CD14-positive monocyte (primary cell): ENCODE measurements around the gene OR52N2. TPM values are rescaled to one million over a fixed set of nuclear protein-coding genes. Genes with fewer than 3 reads are reported as not detected.

Experiments
- DNase-seq, 3 donors: peaks; one replicate each; pipeline ENCODE4 v3.0.0-alpha.2; 2011 to 2022
- H2AFZ ChIP-seq: 2 replicates; pipeline ENCODE4 v1.6.0; 2012; ENCODE audit warnings: mild to moderate bottlenecking, low read depth, low read length, inconsistent platforms; ENCODE audit not compliant: insufficient read depth, poor library complexity, severe bottlenecking
- H3K27ac ChIP-seq, 2 donors: 1 replicate in 1 of 2; 2 replicates in 1 of 2; pipeline ENCODE4 v1.5.1; 2012 to 2013; ENCODE audit warnings: low read length in 2 of 2, control low read depth in 1 of 2, inconsistent platforms in 1 of 2, low read depth in 1 of 2, mild to moderate bottlenecking in 1 of 2
- H3K27me3 ChIP-seq, 2 donors: one replicate each; pipeline versions ENCODE4 v1.6.0 to v1.6.1; 2011 to 2013; ENCODE audit warnings: low read length in 2 of 2; ENCODE audit not compliant: control insufficient read depth in 2 of 2, insufficient read depth in 2 of 2
- H3K36me3 ChIP-seq, 2 donors: replicated peaks in 1 of 2; 1 replicate in 1 of 2; 2 replicates in 1 of 2; pipeline versions ENCODE4 v1.5.1 to v1.6.1; 2012 to 2013; ENCODE audit warnings: low read length in 2 of 2, control low read depth in 1 of 2, inconsistent platforms in 1 of 2, mild to moderate bottlenecking in 1 of 2; ENCODE audit not compliant: insufficient read depth in 2 of 2, control insufficient read depth in 1 of 2
- H3K4me1 ChIP-seq, 2 donors: 1 replicate in 1 of 2; 2 replicates in 1 of 2; pipeline versions ENCODE4 v1.5.1 to v1.6.1; 2012 to 2013; ENCODE audit warnings: low read length in 2 of 2, control low read depth in 1 of 2, inconsistent platforms in 1 of 2, mild to moderate bottlenecking in 1 of 2, moderate library complexity in 1 of 2; ENCODE audit not compliant: insufficient read depth in 2 of 2, control insufficient read depth in 1 of 2
- H3K4me2 ChIP-seq: replicated peaks from 2 replicates; pipeline ENCODE3; 2012; ENCODE audit warnings: low read length, moderate library complexity, mild to moderate bottlenecking; ENCODE audit not compliant: poor library complexity, severe bottlenecking; ENCODE audit errors: extremely low read depth
- H3K4me3 ChIP-seq, 3 experiments: fragments of 200-600 bp in 1 of 3; sonication (generic) in 1 of 3; replicated peaks in 1 of 3; 1 replicate in 2 of 3; 2 replicates in 1 of 3; pipeline ENCODE4 v1.5.1; 2011 to 2013; ENCODE audit warnings: low read length in 3 of 3, mild to moderate bottlenecking in 3 of 3, control low read depth in 2 of 3, low read depth in 2 of 3, inconsistent platforms in 1 of 3, moderate library complexity in 1 of 3
- H3K79me2 ChIP-seq: 2 replicates; pipeline ENCODE4 v1.6.0; 2012; ENCODE audit warnings: mild to moderate bottlenecking, control low read depth, inconsistent platforms, low read length, moderate library complexity; ENCODE audit not compliant: insufficient read depth
- H3K9ac ChIP-seq: 2 replicates; pipeline ENCODE4 v1.6.0; 2017; ENCODE audit warnings: low read length, mild to moderate bottlenecking; ENCODE audit not compliant: insufficient read depth, poor library complexity, severe bottlenecking
- H3K9me3 ChIP-seq, 2 donors: replicated peaks in 1 of 2; 1 replicate in 1 of 2; 2 replicates in 1 of 2; pipeline versions ENCODE4 v1.5.1 to v1.6.1; 2012 to 2013; ENCODE audit warnings: low read length in 2 of 2, control low read depth in 1 of 2; ENCODE audit not compliant: control insufficient read depth in 1 of 2, insufficient read depth in 1 of 2
- H4K20me1 ChIP-seq: 2 replicates; pipeline ENCODE4 v1.6.0; 2012; ENCODE audit warnings: mild to moderate bottlenecking, low read length, control low read depth, moderate library complexity; ENCODE audit not compliant: insufficient read depth
- H3K27ac Mint-ChIP-seq, 7 donors: one replicate each; pipeline ENCODE4 v1.8.0; 2020; ENCODE audit warnings: mild to moderate bottlenecking in 7 of 7, mixed read lengths in 7 of 7, moderate library complexity in 6 of 7, inconsistent platforms in 2 of 7
- H3K27me3 Mint-ChIP-seq, 3 donors: one replicate each; pipeline ENCODE4 v1.8.0; 2021 to 2022; ENCODE audit warnings: low read depth in 3 of 3, mild to moderate bottlenecking in 3 of 3, mixed read lengths in 3 of 3, moderate library complexity in 3 of 3, inconsistent platforms in 1 of 3
- H3K36me3 Mint-ChIP-seq, 2 donors: one replicate each; pipeline ENCODE4 v1.8.0; 2020; ENCODE audit warnings: mixed read lengths in 2 of 2, inconsistent platforms in 1 of 2, mild to moderate bottlenecking in 1 of 2
- H3K4me1 Mint-ChIP-seq: one replicate; pipeline ENCODE4 v1.8.0; 2020; ENCODE audit warnings: mild to moderate bottlenecking, mixed read lengths
- H3K4me3 Mint-ChIP-seq, 2 donors: one replicate each; pipeline ENCODE4 v1.8.0; 2020; ENCODE audit warnings: mild to moderate bottlenecking in 2 of 2, mixed read lengths in 2 of 2, moderate library complexity in 1 of 2
- H3K9me3 Mint-ChIP-seq, 7 donors: one replicate each; pipeline ENCODE4 v1.8.0; 2020 to 2022; ENCODE audit warnings: mixed read lengths in 7 of 7, mild to moderate bottlenecking in 6 of 7, moderate library complexity in 6 of 7, inconsistent platforms in 2 of 7
- WGBS: methylation state at CpG from one replicate; pipeline ENCODE4 v1.1.5; 2013; ENCODE audit warnings: missing lambda C conversion rate; ENCODE audit not compliant: insufficient coverage; 5-methylcytosine and 5-hydroxymethylcytosine counted together
- intact Hi-C, 2 donors: fragments of 100-400 bp; cut with micrococcal nuclease; formaldehyde crosslinking; loops; one replicate each; pipeline versions ENCODE4 v1.15.0 to v1.15.1; 2023
- polyA plus RNA-seq, 3 donors: library from polyadenylated mRNA; depleted of rRNA in 1 of 3; unstranded in 2 of 3; stranded (reverse) in 1 of 3; fragments of 300-500 nt in 2 of 3; fragments of >200 nt in 1 of 3; fragmentation: Illumina TruSeq in 2 of 3; gene quantifications; 1 replicate in 2 of 3; 2 replicates in 1 of 3; pipeline ENCODE4 v1.2.3, GENCODE V29; 2012 to 2021
- TF ChIP-seq, protein P1 (sequence below): fragments of 200-600 bp; IDR thresholded peaks from one replicate; pipeline ENCODE4 v1.8.0; 2022; ENCODE audit warnings: antibody characterized with exemption, mild to moderate bottlenecking

Gene OR52N2
- polyA plus RNA-seq, 3 donors: not detected

DNA sequence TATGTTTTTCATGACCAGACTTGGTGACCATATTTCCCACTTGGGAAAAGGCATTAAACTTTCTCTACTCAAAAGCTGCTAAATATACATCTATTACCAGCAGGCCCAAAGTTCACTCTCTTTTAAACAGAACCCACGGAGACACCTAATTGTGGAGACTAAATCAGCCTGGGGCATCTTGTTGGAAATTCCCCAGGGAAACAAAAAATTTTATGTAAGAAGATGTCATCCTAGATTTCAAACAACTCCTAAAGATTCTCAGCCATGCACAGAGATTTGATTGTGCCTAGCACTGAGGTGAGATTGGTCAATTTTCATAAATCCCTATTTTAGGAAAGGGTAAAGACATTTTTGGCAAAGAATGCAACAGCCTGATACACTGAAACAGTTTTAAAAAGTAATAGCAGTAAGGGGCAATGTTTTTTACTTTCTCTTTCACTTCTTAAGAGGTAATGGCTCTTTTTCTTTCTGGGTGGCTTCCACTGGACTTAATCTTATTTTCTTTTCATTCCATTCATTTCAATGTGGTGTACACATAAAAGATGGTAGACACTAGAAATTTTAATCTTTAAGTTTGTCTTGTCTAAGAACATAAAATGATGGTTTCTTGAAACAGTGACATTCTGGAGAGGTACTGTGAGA, 9.6 kb downstream of the OR52N2 start:
- WGBS: no CpG with 5 or more reads among the region's 1 CpG
- Histone ChIP-seq H3K36me3 (no peaks in the 10 kb centered on the region), H3K4me3 (peak overlapping the region in 2 of 3 experiments; percentile 10 to 38), H3K4me1 (peaks cover 23 to 36% of the 10 kb centered on the region in 2 donors), H3K9ac (no peak overlapping the region), H3K4me2 (peak overlapping the region; percentile 40), H4K20me1 (no peaks in the 10 kb centered on the region), H3K9me3 (peaks cover 0 to 4% of the 10 kb centered on the region in 2 donors), H3K27ac (peak overlapping the region in 1 of 2 donors; percentile 62), H2AFZ (peak overlapping the region; percentile 63), H3K79me2 (no peaks in the 10 kb centered on the region), H3K27me3 (no peaks in the 10 kb centered on the region)
- H3K27me3 Mint-ChIP-seq: no peaks in the 10 kb centered on the region
- intact Hi-C loops: loop anchor here in 1 of 2 donors (5.0 kb wide), 1 partner anchor 131 kb away; the partner anchor contains the start of genes TRIM22 and TRIM5
- TF ChIP-seq, protein P1, sequence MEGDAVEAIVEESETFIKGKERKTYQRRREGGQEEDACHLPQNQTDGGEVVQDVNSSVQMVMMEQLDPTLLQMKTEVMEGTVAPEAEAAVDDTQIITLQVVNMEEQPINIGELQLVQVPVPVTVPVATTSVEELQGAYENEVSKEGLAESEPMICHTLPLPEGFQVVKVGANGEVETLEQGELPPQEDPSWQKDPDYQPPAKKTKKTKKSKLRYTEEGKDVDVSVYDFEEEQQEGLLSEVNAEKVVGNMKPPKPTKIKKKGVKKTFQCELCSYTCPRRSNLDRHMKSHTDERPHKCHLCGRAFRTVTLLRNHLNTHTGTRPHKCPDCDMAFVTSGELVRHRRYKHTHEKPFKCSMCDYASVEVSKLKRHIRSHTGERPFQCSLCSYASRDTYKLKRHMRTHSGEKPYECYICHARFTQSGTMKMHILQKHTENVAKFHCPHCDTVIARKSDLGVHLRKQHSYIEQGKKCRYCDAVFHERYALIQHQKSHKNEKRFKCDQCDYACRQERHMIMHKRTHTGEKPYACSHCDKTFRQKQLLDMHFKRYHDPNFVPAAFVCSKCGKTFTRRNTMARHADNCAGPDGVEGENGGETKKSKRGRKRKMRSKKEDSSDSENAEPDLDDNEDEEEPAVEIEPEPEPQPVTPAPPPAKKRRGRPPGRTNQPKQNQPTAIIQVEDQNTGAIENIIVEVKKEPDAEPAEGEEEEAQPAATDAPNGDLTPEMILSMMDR: no peak
- H3K36me3 Mint-ChIP-seq: no peaks in the 10 kb centered on the region
- peak overlapping the region; percentile 51 to 73 for H3K4me3 Mint-ChIP-seq
- peaks cover 32% of the 10 kb centered on the region for H3K4me1 Mint-ChIP-seq
- DNase-seq: peak in 2 of 3 donors; percentile 7 to 40
- H3K27ac Mint-ChIP-seq: peak overlapping the region in 5 of 7 donors; percentile 18 to 87 (median 55)
- peaks cover 0 to 8% (median 2%) of the 10 kb centered on the region in 7 donors for H3K9me3 Mint-ChIP-seq

DNA sequence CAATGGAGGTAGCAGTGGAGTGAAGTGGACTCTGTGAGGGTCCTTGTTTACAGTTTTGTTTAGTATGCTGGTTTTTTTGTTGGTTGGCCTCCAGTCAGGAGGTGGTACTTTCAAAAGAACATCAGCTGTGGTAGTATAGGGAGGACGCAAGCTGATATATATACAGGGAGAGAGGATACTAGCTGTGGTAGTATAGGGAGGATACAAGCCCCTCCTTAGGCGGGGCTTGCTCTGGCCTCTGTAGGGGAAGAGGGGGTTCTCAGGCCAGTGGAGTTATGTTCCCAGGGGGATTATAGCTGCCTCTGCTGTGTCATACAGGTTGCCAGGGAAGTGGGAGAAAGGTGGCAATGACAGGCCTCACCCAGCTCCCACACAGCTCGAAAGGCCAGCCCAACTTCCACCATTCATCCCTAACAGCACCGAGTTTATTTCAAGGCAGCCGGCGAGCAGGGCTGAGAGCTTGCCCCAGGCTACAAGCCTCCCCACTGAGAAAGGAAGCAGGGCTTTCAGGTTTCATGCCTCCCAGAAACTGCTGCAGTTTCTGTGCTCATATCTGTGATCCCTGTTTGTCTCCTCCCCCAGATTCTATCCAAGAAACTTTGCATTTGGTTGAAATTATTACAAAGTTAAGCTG, 22.6 kb downstream of the OR52N2 start:
- Histone ChIP-seq H3K36me3 (no peaks in the 10 kb centered on the region), H2AFZ (no peak overlapping the region), H3K4me2 (no peak overlapping the region), H3K9me3 (no peaks in the 10 kb centered on the region), H3K9ac (no peak overlapping the region), H3K4me1 (no peaks in the 10 kb centered on the region), H3K27ac (no peak overlapping the region), H3K27me3 (no peaks in the 10 kb centered on the region), H4K20me1 (no peaks in the 10 kb centered on the region), H3K79me2 (no peaks in the 10 kb centered on the region), H3K4me3 (no peak overlapping the region)
- Mint-ChIP-seq H3K36me3 (no peaks in the 10 kb centered on the region), H3K27ac (no peak overlapping the region), H3K27me3 (peaks cover 0 to 2% (median 2%) of the 10 kb centered on the region in 3 donors), H3K4me3 (no peak overlapping the region), H3K9me3 (peaks cover 3 to 12% (median 5%) of the 10 kb centered on the region in 7 donors), H3K4me1 (no peaks in the 10 kb centered on the region)
- TF ChIP-seq, protein P1: no peak
- intact Hi-C loops: no loop called here
- 88% methylated on average over 6 of the region's 6 CpGs for WGBS
- no peak for DNase-seq
